PC-9 (cell line): ENCODE results near the gene RAB10. TPM values are rescaled to one million over a fixed set of nuclear protein-coding genes. Genes with fewer than 3 reads are reported as not detected.

Experiments
- BruUV-seq: library from RNA; stranded (reverse); fragments of 400-500 nt; replicated peaks from 2 replicates; lab custom pipeline; 2021; lab: Mats Ljungman, UMichigan
- CTCF ChIA-PET: fragments of 300-600 bp; sonication (Branson Sonifier 250); formaldehyde crosslinking; loops from one replicate; lab custom pipeline; 2022; ENCODE audit warnings: antibody characterized with exemption; lab: Charles Lee
- POLR2A ChIA-PET: fragments of 300-600 bp; sonication (Branson Sonifier 250); formaldehyde crosslinking; loops from one replicate; lab custom pipeline; 2022; ENCODE audit warnings: antibody characterized with exemption; ENCODE audit not compliant: unreplicated experiment; lab: Charles Lee
- DNase-seq, 2 experiments: peaks; one replicate each; pipeline versions ENCODE4 v3.0.0 to v3.0.0-alpha.2; 2015 to 2022; ENCODE audit warnings: mixed read lengths in 1 of 2
- H2AFZ ChIP-seq: fragments of 200-600 bp; sonication (generic); 2 replicates; pipeline ENCODE4 v1.8.1; 2017; ENCODE audit warnings: antibody characterized with exemption
- H3F3A ChIP-seq: fragments of 200-600 bp; sonication (generic); 2 replicates; pipeline ENCODE4 v1.8.1; 2017; ENCODE audit warnings: antibody characterized with exemption, mild to moderate bottlenecking, low read depth; ENCODE audit not compliant: insufficient read depth
- H3K27ac ChIP-seq: fragments of 200-600 bp; sonication (generic); 2 replicates; pipeline ENCODE4 v1.6.1; 2016; ENCODE audit warnings: mixed run types
- H3K27me3 ChIP-seq: fragments of 200-600 bp; sonication (generic); 2 replicates; pipeline ENCODE4 v1.6.1; 2016; ENCODE audit warnings: low read depth, mixed run types; ENCODE audit not compliant: insufficient read depth
- H3K36me3 ChIP-seq: fragments of 200-600 bp; sonication (generic); 2 replicates; pipeline ENCODE4 v1.6.1; 2016; ENCODE audit warnings: low read depth, mixed run types
- H3K4me1 ChIP-seq: fragments of 200-600 bp; sonication (generic); replicated peaks from 2 replicates; pipeline ENCODE4 v1.6.1; 2016; ENCODE audit warnings: mixed run types; ENCODE audit not compliant: insufficient read depth
- H3K4me2 ChIP-seq: fragments of 200-600 bp; sonication (generic); 2 replicates; pipeline ENCODE4 v1.6.1; 2017; ENCODE audit warnings: mixed run types
- H3K4me3 ChIP-seq: fragments of 200-600 bp; sonication (generic); 2 replicates; pipeline ENCODE4 v1.6.1; 2016; ENCODE audit warnings: mixed run types
- H3K79me2 ChIP-seq: fragments of 200-600 bp; sonication (generic); 2 replicates; pipeline ENCODE4 v1.6.1; 2017; ENCODE audit warnings: low read depth, mixed run types
- H3K9me2 ChIP-seq: fragments of 200-600 bp; sonication (generic); 2 replicates; pipeline ENCODE4 v1.8.1; 2017; ENCODE audit warnings: mild to moderate bottlenecking; ENCODE audit not compliant: insufficient read depth
- H3K9me3 ChIP-seq: fragments of 200-600 bp; sonication (generic); 2 replicates; pipeline ENCODE4 v1.8.1; 2016; ENCODE audit warnings: low read depth; ENCODE audit not compliant: insufficient read depth
- H4K20me1 ChIP-seq: fragments of 200-600 bp; sonication (generic); 2 replicates; pipeline ENCODE4 v1.8.1; 2017; ENCODE audit not compliant: insufficient read depth
- CTCF ChIP-seq: fragments of 200-600 bp; sonication (generic); conservative IDR thresholded peaks from 2 replicates; pipeline ENCODE4 v1.6.1; 2017; ENCODE audit warnings: mixed run types, antibody characterized with exemption, mild to moderate bottlenecking, moderate library complexity
- EZH2 ChIP-seq: fragments of 200-600 bp; sonication (generic); IDR thresholded peaks from 2 replicates; pipeline ENCODE4 v1.8.0; 2017; ENCODE audit warnings: antibody characterized with exemption, low read depth
- intact Hi-C: fragments of 100-400 bp; cut with micrococcal nuclease; formaldehyde crosslinking; loops from one replicate; pipeline ENCODE4 v1.10.0; 2022; ENCODE audit not compliant: unreplicated experiment
- total RNA-seq: library from RNA; stranded (reverse); gene quantifications from 2 replicates; pipeline ENCODE4 v1.2.3, GENCODE V29; 2021

RAB10 gene
- total RNA-seq, 1 experiment from 2014 or later, result 171 TPM

GRCh38 chr2:26114151-26114550, 80.3 kb downstream of the RAB10 start:
- TF ChIP-seq EZH2, result no peak
- no peak for TF ChIP-seq CTCF
- no peak overlapping the region for H3K4me2 ChIP-seq
- DNase-seq, result no peak
- no peak overlapping the region for H2AFZ ChIP-seq
- CTCF ChIA-PET, result no interaction called here
- H3K79me2 ChIP-seq, result peaks cover 64% of the 10 kb centered on the region
- POLR2A ChIA-PET, result no interaction called here
- H3K27me3 ChIP-seq, result no peaks in the 10 kb centered on the region
- H3K4me1 ChIP-seq, result no peaks in the 10 kb centered on the region
- peaks cover 58% of the 10 kb centered on the region for H3F3A ChIP-seq
- H4K20me1 ChIP-seq, result peaks cover 35% of the 10 kb centered on the region
- no peak overlapping the region for H3K27ac ChIP-seq
- H3K9me2 ChIP-seq, result no peaks in the 10 kb centered on the region
- no peaks in the 10 kb centered on the region for H3K9me3 ChIP-seq
- H3K4me3 ChIP-seq, result no peak overlapping the region
- intact Hi-C loops, result no loop called here
- H3K36me3 ChIP-seq, result peaks cover 28% of the 10 kb centered on the region
- no TSS peak for BruUV-seq

- CTCF ChIA-PET, result interaction anchor here (0.6 kb wide), 1 partner anchor 617 kb away, joined by 4 read pairs; no protein-coding TSS in a partner anchor
- H3K79me2 ChIP-seq, result peaks cover 71% of the 10 kb centered on the region
Measured at GRCh38 chr2:26118682-26119081, 84.8 kb downstream of the RAB10 start.

DNA sequence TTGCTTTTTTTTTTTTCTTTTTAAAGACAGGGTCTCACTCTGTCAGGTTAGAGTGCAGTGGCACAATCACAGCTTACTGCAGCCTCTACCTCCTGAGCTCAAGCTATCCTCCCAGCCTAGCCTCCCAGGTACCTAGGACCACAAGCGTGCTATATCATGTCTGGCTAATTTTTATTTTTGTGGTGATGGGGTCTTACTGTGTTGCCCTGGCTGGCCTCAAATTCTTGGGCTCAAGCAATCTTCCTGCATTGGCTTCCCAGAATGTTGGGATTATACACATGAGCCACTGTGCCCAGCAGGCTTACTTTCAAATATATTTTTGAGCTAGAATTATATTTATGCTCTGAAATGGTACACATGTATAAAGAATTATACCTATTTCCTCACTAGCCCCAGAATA, 85.6 kb downstream of the RAB10 start:
- H3K4me3 ChIP-seq, result no peak overlapping the region
- H3K36me3 ChIP-seq, result 0 out of 2 replicates have a peak, but pooled peaks cover 3% of the 10 kb centered on the region
- TF ChIP-seq CTCF, result no peak
- no peak for TF ChIP-seq EZH2
- no peaks in the 10 kb centered on the region for H3K9me2 ChIP-seq
- no peaks in the 10 kb centered on the region for H3K9me3 ChIP-seq
- H2AFZ ChIP-seq, result no peak overlapping the region
- no peak overlapping the region for H3K4me2 ChIP-seq
- intact Hi-C loops, result no loop called here
- no TSS peak for BruUV-seq
- no peaks in the 10 kb centered on the region for H3K27me3 ChIP-seq
- H3K4me1 ChIP-seq, result no peaks in the 10 kb centered on the region
- peaks cover 75% of the 10 kb centered on the region; the same call in 1 of the 2 replicates for H3F3A ChIP-seq
- H4K20me1 ChIP-seq, result peaks cover 71% of the 10 kb centered on the region
- H3K27ac ChIP-seq, result no peak overlapping the region
- peaks cover 75% of the 10 kb centered on the region for H3K79me2 ChIP-seq
- DNase-seq, result no peak
- CTCF ChIA-PET, result interaction anchor here (0.6 kb wide), 1 partner anchor 616 kb away, joined by 4 read pairs; no protein-coding TSS in a partner anchor
- POLR2A ChIA-PET, result no interaction called here

More at GRCh38 chr2:26118682-26119081, 84.8 kb downstream of the RAB10 start:
- H3K9me2 ChIP-seq, result no peaks in the 10 kb centered on the region
- no peak overlapping the region for H3K4me3 ChIP-seq
- intact Hi-C loops, result no loop called here
- no peak overlapping the region for H3K4me2 ChIP-seq
- no peak overlapping the region for H2AFZ ChIP-seq
- no peak for DNase-seq
- peaks cover 68% of the 10 kb centered on the region for H4K20me1 ChIP-seq
- no peak overlapping the region for H3K27ac ChIP-seq
- peaks cover 76% of the 10 kb centered on the region for H3F3A ChIP-seq
- BruUV-seq, result no TSS peak
- POLR2A ChIA-PET, result interaction anchor here (0.5 kb wide), 1 partner anchor 25 kb away, joined by 3 read pairs; no protein-coding TSS in a partner anchor
- peaks cover 10% of the 10 kb centered on the region for H3K36me3 ChIP-seq
- H3K27me3 ChIP-seq, result no peaks in the 10 kb centered on the region
- no peak for TF ChIP-seq CTCF
- no peak for TF ChIP-seq EZH2
- no peaks in the 10 kb centered on the region for H3K4me1 ChIP-seq
- H3K9me3 ChIP-seq, result no peaks in the 10 kb centered on the region
